NCI-H187 treated with DMSO at 0.1 percent for 48 hours (cell line): ENCODE data around the gene KLC3.
A peak's percentile ranks its signal among the peaks of the same experiment; 100 is the strongest.

Source experiments
- DNase-seq: peaks from one replicate; lab custom pipeline; 2025; lab: John Stamatoyannopoulos, UW

KLC3 gene

GRCh38 chr19:45349126-45349415, 8.5 kb downstream of the KLC3 start:
- DNase-seq, result no peak

- no peak for DNase-seq
These were observed 8.9 kb downstream of the KLC3 start for GRCh38 chr19:45349430-45349941.

GRCh38 chr19:45350477-45351058, 10.0 kb downstream of the KLC3 start:
- no peak for DNase-seq

GRCh38 chr19:45351401-45351952, 10.9 kb downstream of the KLC3 start:
- no peak for DNase-seq

GRCh38 chr19:45352062-45352461, 11.5 kb downstream of the KLC3 start:
- no peak for DNase-seq

GRCh38 chr19:45352471-45352870, 11.9 kb downstream of the KLC3 start:
- no peak for DNase-seq

- no peak for DNase-seq
These were observed 12.6 kb downstream of the KLC3 start for GRCh38 chr19:45352914-45353796.

- no peak for DNase-seq
These were observed 13.8 kb downstream of the KLC3 start for GRCh38 chr19:45354241-45354842.

- DNase-seq, result no peak
These were observed 14.9 kb downstream of the KLC3 start for GRCh38 chr19:45355402-45355801.

- no peak for DNase-seq
These were observed 15.4 kb downstream of the KLC3 start for GRCh38 chr19:45355910-45356309.

- no peak for DNase-seq
These were observed 16.4 kb downstream of the KLC3 start for GRCh38 chr19:45356760-45357444.

GRCh38 chr19:45357445-45357783, 16.9 kb downstream of the KLC3 start:
- DNase-seq, result no peak

- DNase-seq, result no peak
These were observed 17.8 kb downstream of the KLC3 start for GRCh38 chr19:45358213-45358792.

- no peak for DNase-seq
These were observed 21.1 kb downstream of the KLC3 start for GRCh38 chr19:45361608-45362007.

- DNase-seq, result no peak
These were observed 21.7 kb downstream of the KLC3 start for GRCh38 chr19:45362291-45362690.

- no peak for DNase-seq
These were observed 23.4 kb downstream of the KLC3 start for GRCh38 chr19:45363861-45364459.

- no peak for DNase-seq
These were observed 24.1 kb downstream of the KLC3 start for GRCh38 chr19:45364696-45365095.

GRCh38 chr19:45368127-45368526, 27.6 kb downstream of the KLC3 start:
- DNase-seq, result no peak

- DNase-seq, result no peak
These were observed 28.3 kb downstream of the KLC3 start for GRCh38 chr19:45368737-45369340.

- DNase-seq, result peak; percentile 84
These were observed 30.1 kb downstream of the KLC3 start, which contains the start of gene ERCC2 for GRCh38 chr19:45370410-45371204. Gene ERCC2, minus strand, starts transcription at chr19:45370573. Its CDS starts 33 bp downstream, at chr19:45370540.
